Pancreas (tissue), 10 donors: ENCODE measurements around the gene SEC22B. TPM values are rescaled to one million over a fixed set of nuclear protein-coding genes. Genes with fewer than 3 reads are reported as not detected.
"Not testable (repeated sequence)": the region's sequence is repeated elsewhere in the genome, so short reads cannot be mapped to it uniquely, and the experiment has no call there.

Experiments
- ATAC-seq, 4 donors: fragments of 200-7000 bp; cut with Tn5 transposase; one replicate each; pipeline versions ENCODE4 v1.8.0 to v1.9.1; 2020; ENCODE audit warnings: mild to moderate bottlenecking in 4 of 4, moderate library complexity in 4 of 4
- DNase-seq, 6 donors: peaks; one replicate each; pipeline ENCODE4 v3.0.0-alpha.2; 2020
- FAIRE-seq: peaks from 2 replicates; lab custom pipeline; 2012; peaks lifted over from hg19 to GRCh38; lab: Jason Lieb, UNC
- H3K27ac ChIP-seq, 4 donors: fragments of 200-600 bp; sonication (generic); 1 replicate in 3 of 4; 2 replicates in 1 of 4; pipeline versions ENCODE4 v1.5.0 to v1.8.0; 2020
- H3K27me3 ChIP-seq, 4 donors: fragments of 200-600 bp; one replicate each; pipeline ENCODE4 v1.8.0; 2021
- H3K36me3 ChIP-seq, 3 donors: fragments of 200-600 bp; sonication (generic) in 1 of 3; one replicate each; pipeline versions ENCODE4 v1.5.0 to v1.8.0; 2020 to 2021
- H3K4me1 ChIP-seq, 3 donors: fragments of 200-600 bp; one replicate each; pipeline ENCODE4 v1.8.0; 2021
- H3K4me3 ChIP-seq, 4 donors: fragments of 200-600 bp; sonication (generic) in 2 of 4; one replicate each; pipeline versions ENCODE4 v1.5.0 to v1.8.0; 2020 to 2021
- H3K9me3 ChIP-seq, 4 donors: fragments of 200-600 bp; one replicate each; pipeline ENCODE4 v1.8.0; 2021
- CTCF ChIP-seq, 4 donors: fragments of 200-600 bp; sonication (generic) in 3 of 4; IDR thresholded peaks; one replicate each; pipeline versions ENCODE4 v1.5.0 to v1.8.0; 2021; ENCODE audit warnings: antibody characterized with exemption in 4 of 4
- WGBS, 2 donors: extraction: QIAGEN DNeasy Blood & Tissue Kit; methylation state at CpG; one replicate each; pipeline ENCODE4 v1.1.7; 2013; 5-methylcytosine and 5-hydroxymethylcytosine counted together
- intact Hi-C, 3 donors: fragments of 100-400 bp; cut with DNase I; formaldehyde crosslinking; loops; one replicate each; pipeline versions ENCODE4 v1.11.1 to v1.14.2; 2022
- polyA plus RNA-seq, 2 donors: library from polyadenylated mRNA; stranded (reverse); fragments of 200-250 nt; gene quantifications; one replicate each; pipeline ENCODE4 v1.2.3, GENCODE V29; 2013
- total RNA-seq, 6 donors: library from RNA; stranded (reverse); fragmentation: NEBNext Ultra II Directional in 4 of 6; extraction: Animal tissue kit (Norgen Biotek cat#: 25700) in 4 of 6; gene quantifications; one replicate each; pipeline versions ENCODE4 v1.2.1 to v1.2.4, GENCODE V29; 2021 to 2023
- donor health status: healthy with polysubstance abuse.
- donor health status: DM: no; HTN: no; CAD: no; lungs with moderate emphysema.
- donor health status: DM: no; HTN: no; CAD: no.
- donor health status: control.
- donor health status: control.
- donor health status: Bipolar disorder and iron deficiency.
- donor health status: DM: yes; HTN: yes; CAD: no.
- donor health status: DM: no; HTN: no; CAD: no.
- donor health status: DM: no; HTN: no; CAD: no.
- donor health status: DM: yes; HTN: yes; CAD: no.

The SEC22B gene
- total and polyA plus RNA-seq, 8 donors = 11.6 to 18.0 (median 15.2) TPM

DNA sequence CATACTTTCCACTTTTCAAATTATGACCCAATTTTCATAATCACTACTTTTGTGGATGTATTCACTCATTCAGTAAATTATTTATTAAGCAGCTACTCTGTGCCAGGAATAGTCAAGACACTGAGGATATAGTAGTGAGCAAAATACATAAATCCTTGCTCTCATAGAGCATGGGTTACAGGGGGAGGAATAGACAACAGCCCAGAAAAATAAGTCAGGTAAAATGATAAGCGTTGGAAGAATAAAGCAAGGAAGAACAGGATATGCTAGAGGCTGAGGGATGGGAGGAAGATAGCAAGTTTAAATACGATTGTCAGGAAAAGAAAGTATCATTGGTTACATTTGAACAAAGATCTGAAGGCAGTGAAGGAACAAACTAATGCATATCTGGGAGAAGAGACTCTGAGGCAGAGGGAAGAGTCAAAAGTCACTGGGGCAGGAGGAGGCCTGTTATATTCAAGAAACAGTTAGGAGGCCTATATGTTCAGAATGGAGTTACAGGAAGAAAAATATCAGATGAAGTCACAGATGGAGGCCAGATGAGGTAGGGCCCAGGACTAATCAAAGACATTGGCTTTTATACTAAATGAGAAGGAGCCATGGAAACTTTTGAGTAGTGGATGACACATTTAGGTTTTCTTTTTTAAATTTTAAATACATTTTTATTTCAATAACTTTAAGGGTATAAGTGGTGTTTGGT lies 42.9 kb downstream of the SEC22B start:
- FAIRE-seq (no peak), DNase-seq (no peak), ATAC-seq (no peak)
- Histone ChIP-seq H3K9me3 (no peaks in the 10 kb centered on the region), H3K27ac (peak overlapping the region in 1 of 4 donors; percentile 17), H3K27me3 (no peaks in the 10 kb centered on the region), H3K4me3 (no peak overlapping the region), H3K36me3 (no peaks in the 10 kb centered on the region), H3K4me1 (peaks cover 0 to 4% (median 0%) of the 10 kb centered on the region in 3 donors)
- TF ChIP-seq CTCF (IDR thresholded peaks at IDR 0.05) = no peak
- intact Hi-C loops = no loop called here
- WGBS, 2 donors = 87 to 92% methylated on average over 2 of the region's 2 CpGs

DNA sequence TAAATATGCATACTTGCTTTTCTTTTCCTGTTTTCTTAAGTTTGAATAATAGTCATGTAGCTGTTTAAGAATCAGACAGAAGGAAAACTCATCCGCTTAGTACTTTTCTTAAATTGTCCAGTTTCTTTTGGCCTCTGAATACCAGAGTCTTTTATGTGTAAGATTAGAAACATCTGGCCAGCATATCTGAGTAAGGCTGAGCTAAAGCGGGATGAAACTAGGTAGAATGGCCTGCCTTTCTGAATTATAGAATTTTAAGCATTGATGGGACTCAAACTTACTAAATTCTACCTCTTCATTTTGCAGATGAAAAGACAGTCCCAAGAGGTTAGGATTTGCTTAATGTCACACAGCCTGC lies 43.9 kb downstream of the SEC22B start:
- DNase-seq, intact Hi-C loops, H3K36me3 ChIP-seq, H3K9me3 ChIP-seq, H3K4me3 ChIP-seq, FAIRE-seq, H3K27me3 ChIP-seq, H3K4me1 ChIP-seq: not testable (repeated sequence)
- peak overlapping the region in 2 of 4 donors; percentile 1 to 65 for H3K27ac ChIP-seq
- WGBS, 2 donors = 89 to 95% methylated on average over 2 of the region's 2 CpGs
- ATAC-seq = peak in 2 of 4 donors; percentile 8 to 9

GRCh38 chr1:120131611-120132405 lies 44.5 kb downstream of the SEC22B start:
- H3K4me1 ChIP-seq, FAIRE-seq, intact Hi-C loops, H3K9me3 ChIP-seq, H3K4me3 ChIP-seq, H3K36me3 ChIP-seq, H3K27me3 ChIP-seq: not testable (repeated sequence)
- DNase-seq (peak in 4 of 6 donors; percentile 15 to 77 (median 26)), ATAC-seq (peak; percentile 28 to 91 (median 88))
- WGBS, 2 donors = 41 to 50% methylated on average over 7 to 8 of the region's 10 CpGs
- H3K27ac ChIP-seq = peak overlapping the region in 2 of 4 donors; percentile 1 to 65

- WGBS, 2 donors = 96 to 100% methylated on average over 1 of the region's 1 CpG
- intact Hi-C loops, H3K36me3 ChIP-seq, H3K27me3 ChIP-seq, H3K9me3 ChIP-seq, H3K4me1 ChIP-seq, DNase-seq, H3K27ac ChIP-seq, FAIRE-seq, ATAC-seq, H3K4me3 ChIP-seq: not testable (repeated sequence)
Measured at GRCh38 chr1:120127921-120128320, 48.4 kb downstream of the SEC22B start.

GRCh38 chr1:120126216-120126615 lies 50.1 kb downstream of the SEC22B start:
- not testable (repeated sequence) for ATAC-seq
- 86% methylated on average over 4 of the region's 6 CpGs; no CpG with 5 or more reads in 1 of the 2 donors for WGBS, 2 donors

DNA sequence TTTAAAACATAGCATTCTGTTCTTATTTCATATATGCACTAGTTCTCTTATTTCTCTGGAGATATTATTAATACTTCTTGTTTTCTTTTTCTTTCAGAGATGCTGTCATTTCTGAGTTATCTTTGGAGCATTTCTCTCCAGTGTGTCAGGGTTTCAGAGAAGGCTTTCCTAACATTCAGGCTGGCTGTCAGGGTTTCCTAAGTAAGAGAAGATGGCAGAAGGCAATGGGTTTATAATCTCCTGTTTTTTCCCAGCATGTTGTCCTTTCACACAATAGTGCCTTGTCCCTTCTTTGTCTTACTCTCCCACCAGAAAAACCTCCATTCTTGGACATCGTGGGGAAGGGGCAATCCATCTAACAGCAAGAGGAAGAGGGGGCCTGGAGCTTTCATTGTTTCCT lies 51.7 kb downstream of the SEC22B start:
- H3K27ac ChIP-seq, ATAC-seq, FAIRE-seq, H3K4me1 ChIP-seq, H3K4me3 ChIP-seq, H3K27me3 ChIP-seq, H3K36me3 ChIP-seq, H3K9me3 ChIP-seq, intact Hi-C loops, DNase-seq: not testable (repeated sequence)
- WGBS, 2 donors = 69 to 75% methylated on average over 1 of the region's 1 CpG

More at GRCh38 chr1:120126216-120126615, 50.1 kb downstream of the SEC22B start:
- H3K9me3 ChIP-seq, H3K4me3 ChIP-seq, intact Hi-C loops, DNase-seq, H3K4me1 ChIP-seq, H3K27ac ChIP-seq, FAIRE-seq, H3K36me3 ChIP-seq, H3K27me3 ChIP-seq: not testable (repeated sequence)

DNA sequence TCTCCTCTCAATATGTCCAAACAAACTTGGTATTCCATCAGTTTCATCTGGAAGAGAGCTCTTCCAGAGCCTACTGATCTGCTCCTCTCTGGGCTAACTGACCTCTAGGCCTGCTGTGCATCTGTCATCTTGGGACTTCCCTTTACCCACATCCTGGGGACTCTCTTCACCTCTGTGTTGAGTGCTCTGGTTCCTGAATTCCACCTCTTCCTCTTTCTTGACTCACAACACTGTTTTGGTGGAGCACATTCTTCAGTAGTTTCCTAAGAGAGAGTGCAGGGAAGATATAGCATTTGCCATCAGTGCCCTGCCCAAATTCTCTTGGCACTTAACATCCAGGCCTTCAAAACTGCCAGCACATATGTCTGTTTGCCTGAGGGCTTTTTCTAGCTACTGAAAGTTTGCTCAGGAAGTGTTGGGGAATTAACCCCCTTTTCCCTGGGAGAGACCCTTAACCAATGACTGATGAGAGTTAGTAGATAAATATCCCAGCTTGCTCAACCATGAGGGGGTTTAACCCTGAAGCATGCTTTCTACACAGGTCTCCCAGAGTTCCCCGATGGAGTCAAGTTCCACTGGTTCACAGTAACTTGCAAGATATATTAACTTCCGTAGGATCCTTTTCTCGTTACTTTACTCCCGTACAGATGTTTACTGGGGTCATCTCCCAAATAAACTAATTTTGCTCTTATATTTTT lies 52.4 kb downstream of the SEC22B start:
- peak in 2 of 4 donors; percentile 71 to 78 for ATAC-seq

GRCh38 chr1:120122262-120122893 lies 53.9 kb downstream of the SEC22B start:
- H3K36me3 ChIP-seq, H3K4me3 ChIP-seq, H3K4me1 ChIP-seq, H3K27me3 ChIP-seq, DNase-seq, intact Hi-C loops, H3K27ac ChIP-seq, FAIRE-seq, H3K9me3 ChIP-seq: not testable (repeated sequence)
- ATAC-seq = peak in 2 of 4 donors; percentile 45 to 53
- WGBS, 2 donors = 77% methylated on average over 1 of the region's 5 CpGs; no CpG with 5 or more reads in 1 of the 2 donors

More for the DNA sequence above, 52.4 kb downstream of the SEC22B start:
- H3K4me3 ChIP-seq, H3K9me3 ChIP-seq, DNase-seq, H3K4me1 ChIP-seq, H3K27ac ChIP-seq, intact Hi-C loops, H3K27me3 ChIP-seq, H3K36me3 ChIP-seq, FAIRE-seq: not testable (repeated sequence)
- 87 to 89% methylated on average over 4 of the region's 4 CpGs for WGBS, 2 donors

GRCh38 chr1:120121830-120122229 lies 54.5 kb downstream of the SEC22B start:
- intact Hi-C loops, H3K36me3 ChIP-seq, H3K9me3 ChIP-seq, ATAC-seq, FAIRE-seq, H3K4me1 ChIP-seq, H3K4me3 ChIP-seq, H3K27ac ChIP-seq, DNase-seq, H3K27me3 ChIP-seq: not testable (repeated sequence)
- WGBS, 2 donors = 97 to 100% methylated on average over 1 of the region's 1 CpG

DNA sequence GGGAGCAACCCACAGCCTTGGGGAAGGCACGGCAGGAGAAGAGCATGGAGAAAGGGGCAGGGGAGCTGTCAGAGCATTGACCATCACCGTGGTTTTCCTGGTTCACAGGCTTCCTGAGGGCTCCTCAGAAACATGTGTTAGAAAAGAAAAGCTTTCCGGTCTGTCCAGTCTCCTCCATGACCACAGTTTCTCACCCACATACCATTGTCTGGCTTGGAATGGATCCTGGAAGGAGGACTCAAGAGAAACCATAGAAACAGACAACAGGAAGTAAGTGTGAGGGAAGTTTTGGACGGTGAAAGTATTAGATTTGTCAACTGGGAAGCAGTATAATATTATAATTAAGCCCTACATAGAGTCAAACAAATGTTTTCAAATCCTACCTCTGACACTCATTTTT lies 55.8 kb downstream of the SEC22B start:
- intact Hi-C loops, H3K27me3 ChIP-seq, FAIRE-seq, H3K4me1 ChIP-seq, H3K9me3 ChIP-seq, H3K36me3 ChIP-seq, DNase-seq, H3K4me3 ChIP-seq, H3K27ac ChIP-seq: not testable (repeated sequence)
- WGBS, 2 donors = 30 to 60% methylated on average over 1 of the region's 4 CpGs
- ATAC-seq = peak in 3 of 4 donors; percentile 32 to 52 (median 41)
